H9 (cell line): ENCODE results near the gene CREB5. TPM values are rescaled to one million over a fixed set of nuclear protein-coding genes. Genes with fewer than 3 reads are reported as not detected.

Experiments
- DNase-seq: peaks from one replicate; pipeline ENCODE4 v3.0.0-alpha.2; 2017
- H2AFZ ChIP-seq: one replicate; pipeline ENCODE4 v1.6.1; 2013; ENCODE audit warnings: mild to moderate bottlenecking, low read length, control low read depth, moderate library complexity
- H2AK5ac ChIP-seq: 2 replicates; pipeline ENCODE4 v1.6.1; 2013; ENCODE audit warnings: low read length, control low read depth, mixed read lengths; ENCODE audit not compliant: insufficient read length
- H2BK120ac ChIP-seq: one replicate; pipeline ENCODE4 v1.6.1; 2013; ENCODE audit warnings: low read depth, mild to moderate bottlenecking, low read length, control low read depth, inconsistent platforms; ENCODE audit not compliant: poor library complexity, severe bottlenecking
- H2BK12ac ChIP-seq: 2 replicates; pipeline ENCODE4 v1.6.1; 2013; ENCODE audit warnings: low read length, control low read depth, mixed read lengths, low read depth; ENCODE audit not compliant: insufficient read length
- H2BK15ac ChIP-seq: 2 replicates; pipeline ENCODE4 v1.6.1; 2013; ENCODE audit warnings: low read depth, low read length, control low read depth
- H2BK20ac ChIP-seq: one replicate; pipeline ENCODE4 v1.6.1; 2013; ENCODE audit warnings: low read depth, mild to moderate bottlenecking, low read length, control low read depth, inconsistent platforms; ENCODE audit not compliant: poor library complexity, severe bottlenecking
- H2BK5ac ChIP-seq: 2 replicates; pipeline ENCODE4 v1.6.1; 2013; ENCODE audit warnings: low read length, control low read depth, mixed read lengths; ENCODE audit not compliant: insufficient read length
- H3K14ac ChIP-seq: 2 replicates; pipeline ENCODE4 v1.6.1; 2013; ENCODE audit warnings: low read length, control low read depth; ENCODE audit not compliant: insufficient read depth
- H3K18ac ChIP-seq: 2 replicates; pipeline ENCODE4 v1.6.1; 2013; ENCODE audit warnings: low read depth, mild to moderate bottlenecking, mixed read lengths, low read length, control low read depth; ENCODE audit not compliant: insufficient read length
- H3K23ac ChIP-seq: 2 replicates; pipeline ENCODE4 v1.6.1; 2013; ENCODE audit warnings: low read length, control low read depth, mixed read lengths, low read depth; ENCODE audit not compliant: insufficient read length
- H3K23me2 ChIP-seq: 2 replicates; pipeline ENCODE4 v1.6.1; 2013; ENCODE audit warnings: low read depth, mild to moderate bottlenecking, mixed read lengths, low read length, control low read depth; ENCODE audit not compliant: insufficient read length, poor library complexity, severe bottlenecking
- H3K27ac ChIP-seq: 2 replicates; pipeline ENCODE4 v1.5.1; 2013; ENCODE audit warnings: low read length, control low read depth, mixed read lengths, low read depth; ENCODE audit not compliant: insufficient read length
- H3K27me3 ChIP-seq: 2 replicates; pipeline ENCODE4 v1.6.1; 2013; ENCODE audit warnings: low read length, control low read depth, inconsistent platforms; ENCODE audit not compliant: insufficient read depth
- H3K4ac ChIP-seq: 2 replicates; pipeline ENCODE4 v1.6.1; 2013; ENCODE audit warnings: low read depth, mild to moderate bottlenecking, control low read depth, inconsistent platforms, low read length, moderate library complexity
- H3K4me1 ChIP-seq: 2 replicates; pipeline ENCODE4 v1.6.1; 2013; ENCODE audit warnings: low read length, control low read depth, inconsistent platforms; ENCODE audit not compliant: insufficient read depth
- H3K4me2 ChIP-seq: 2 replicates; pipeline ENCODE4 v1.6.1; 2013; ENCODE audit warnings: low read length, control low read depth, mixed read lengths; ENCODE audit not compliant: insufficient read length, insufficient read depth
- H3K56ac ChIP-seq: 2 replicates; pipeline ENCODE4 v1.6.1; 2013; ENCODE audit warnings: low read depth, mild to moderate bottlenecking, mixed read lengths, low read length, control low read depth; ENCODE audit not compliant: insufficient read length
- H3K79me1 ChIP-seq: 2 replicates; pipeline ENCODE4 v1.6.1; 2013; ENCODE audit warnings: low read depth, mild to moderate bottlenecking, moderate library complexity, low read length, control low read depth, inconsistent platforms; ENCODE audit not compliant: insufficient read depth, poor library complexity, severe bottlenecking
- H3K79me2 ChIP-seq: 2 replicates; pipeline ENCODE4 v1.6.1; 2013; ENCODE audit warnings: low read length, control low read depth, inconsistent platforms; ENCODE audit not compliant: insufficient read depth
- H3K9ac ChIP-seq: 2 replicates; pipeline ENCODE4 v1.6.1; 2013; ENCODE audit warnings: low read length, control low read depth, mixed read lengths; ENCODE audit not compliant: insufficient read length; ENCODE audit errors: extremely low read depth
- H3K9me3 ChIP-seq: one replicate; pipeline ENCODE4 v1.6.1; 2013; ENCODE audit warnings: low read depth, low read length, inconsistent platforms; ENCODE audit not compliant: control insufficient read depth
- H3T11ph ChIP-seq: one replicate; pipeline ENCODE4 v1.6.1; 2013; ENCODE audit warnings: mild to moderate bottlenecking, low read length, control low read depth, inconsistent platforms
- H4K20me1 ChIP-seq: one replicate; pipeline ENCODE4 v1.6.1; 2013; ENCODE audit not compliant: control insufficient read depth, insufficient read length, insufficient read depth
- H4K5ac ChIP-seq: 2 replicates; pipeline ENCODE4 v1.6.1; 2013; ENCODE audit warnings: low read depth, mild to moderate bottlenecking, mixed read lengths, low read length, control low read depth; ENCODE audit not compliant: insufficient read length
- H4K8ac ChIP-seq: replicated peaks from 2 replicates; pipeline ENCODE4 v1.6.1; 2013; ENCODE audit warnings: low read length, control low read depth, mixed read lengths, low read depth; ENCODE audit not compliant: insufficient read length
- H4K91ac ChIP-seq: 2 replicates; pipeline ENCODE4 v1.6.1; 2013; ENCODE audit warnings: low read depth, mild to moderate bottlenecking, moderate library complexity, mixed read lengths, low read length, control low read depth; ENCODE audit not compliant: insufficient read length
- H3K27ac Mint-ChIP-seq, 3 experiments: 2 replicates in 2 of 3; 3 replicates in 1 of 3; pipeline ENCODE4 v1.8.0; 2020 to 2021; ENCODE audit warnings: mixed read lengths in 3 of 3, mild to moderate bottlenecking in 1 of 3, moderate library complexity in 1 of 3
- H3K27me3 Mint-ChIP-seq: 2 replicates; pipeline ENCODE4 v1.8.0; 2021; ENCODE audit warnings: low read depth, mild to moderate bottlenecking, moderate library complexity, mixed read lengths
- H3K36me3 Mint-ChIP-seq, 3 experiments: 2 replicates in 2 of 3; 3 replicates in 1 of 3; pipeline ENCODE4 v1.8.0; 2020 to 2021; ENCODE audit warnings: low read depth in 3 of 3, mixed read lengths in 3 of 3; ENCODE audit not compliant: insufficient read depth in 1 of 3
- H3K4me1 Mint-ChIP-seq, 2 experiments: 2 replicates each; pipeline ENCODE4 v1.8.0; 2020; ENCODE audit warnings: mixed read lengths in 2 of 2
- H3K4me3 Mint-ChIP-seq, 2 experiments: 2 replicates in 1 of 2; 3 replicates in 1 of 2; pipeline ENCODE4 v1.8.0; 2020 to 2021; ENCODE audit warnings: mild to moderate bottlenecking in 2 of 2, mixed read lengths in 2 of 2, moderate library complexity in 1 of 2
- H3K9me3 Mint-ChIP-seq, 2 experiments: 2 replicates in 1 of 2; 3 replicates in 1 of 2; pipeline ENCODE4 v1.8.0; 2020; ENCODE audit warnings: mild to moderate bottlenecking in 2 of 2, mixed read lengths in 2 of 2, moderate library complexity in 1 of 2
- WGBS: extraction: QIAGEN DNeasy Blood & Tissue Kit; methylation state at CpG from one replicate; pipeline ENCODE4 v1.1.7; 2013; ENCODE audit warnings: missing lambda C conversion rate, low lambda C conversion rate, mixed read lengths; ENCODE audit not compliant: insufficient read length; ENCODE audit errors: extremely low coverage; 5-methylcytosine and 5-hydroxymethylcytosine counted together
- total RNA-seq: library from RNA; stranded (reverse); gene quantifications from 2 replicates; pipeline ENCODE4 v1.2.1, GENCODE V29; 2021
- TF ChIP-seq, protein P1 (sequence below): fragments of 200-600 bp; sonication (generic); conservative IDR thresholded peaks from 3 replicates; pipeline ENCODE4 v1.8.0; 2021; ENCODE audit warnings: antibody characterized with exemption, mild to moderate bottlenecking

Gene CREB5
- total RNA-seq, 1 experiment from 2014 or later = 4.0 TPM

DNA sequence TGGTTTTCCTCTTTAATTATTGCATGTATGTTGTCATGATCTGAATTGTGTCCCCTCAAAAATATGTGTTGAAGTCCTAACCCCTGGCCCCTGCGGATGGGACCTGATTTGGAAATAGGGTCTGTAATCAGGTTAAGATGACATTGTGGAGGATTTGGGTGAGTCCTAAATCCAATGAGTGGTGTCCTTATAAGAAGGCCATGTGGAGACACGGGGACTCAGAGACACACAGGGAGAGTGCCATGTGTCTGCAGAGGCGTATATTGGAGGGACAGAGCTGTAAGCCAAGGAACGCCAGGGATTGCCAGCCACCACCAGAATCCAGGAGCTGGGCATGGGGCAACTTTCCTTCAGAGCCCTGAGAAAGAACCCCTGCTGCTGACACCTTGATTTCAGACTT, 171.9 kb downstream of the CREB5 start:
- Histone ChIP-seq H3K18ac (no peak overlapping the region), H4K8ac (no peak overlapping the region), H4K91ac (no peak overlapping the region), H3K23me2 (no peaks in the 10 kb centered on the region), H3K4ac (no peak overlapping the region), H3K4me2 (no peak overlapping the region), H3K9ac (no peak overlapping the region), H3K4me1 (no peaks in the 10 kb centered on the region), H4K5ac (no peak overlapping the region), H2BK15ac (no peak overlapping the region), H2BK20ac (no peak overlapping the region), H3T11ph (no peak overlapping the region), H2BK12ac (no peak overlapping the region), H2BK120ac (no peak overlapping the region), H2AK5ac (no peak overlapping the region), H3K23ac (no peak overlapping the region), H3K14ac (no peak overlapping the region), H3K27ac (no peak overlapping the region), H3K27me3 (no peaks in the 10 kb centered on the region), H3K9me3 (no peaks in the 10 kb centered on the region), H2BK5ac (no peak overlapping the region), H4K20me1 (no peaks in the 10 kb centered on the region), H2AFZ (no peak overlapping the region), H3K79me1 (no peaks in the 10 kb centered on the region), H3K56ac (no peak overlapping the region), H3K79me2 (no peaks in the 10 kb centered on the region)
- H3K36me3 Mint-ChIP-seq = no peaks in the 10 kb centered on the region
- no peaks in the 10 kb centered on the region for H3K4me1 Mint-ChIP-seq
- H3K9me3 Mint-ChIP-seq = no peaks in the 10 kb centered on the region; a peak in 1 of 5 replicates
- H3K27ac Mint-ChIP-seq = peak overlapping the region in 1 of 3 experiments; percentile 18; a peak in 1 of 7 replicates
- no peaks in the 10 kb centered on the region for H3K27me3 Mint-ChIP-seq
- TF ChIP-seq, protein P1, sequence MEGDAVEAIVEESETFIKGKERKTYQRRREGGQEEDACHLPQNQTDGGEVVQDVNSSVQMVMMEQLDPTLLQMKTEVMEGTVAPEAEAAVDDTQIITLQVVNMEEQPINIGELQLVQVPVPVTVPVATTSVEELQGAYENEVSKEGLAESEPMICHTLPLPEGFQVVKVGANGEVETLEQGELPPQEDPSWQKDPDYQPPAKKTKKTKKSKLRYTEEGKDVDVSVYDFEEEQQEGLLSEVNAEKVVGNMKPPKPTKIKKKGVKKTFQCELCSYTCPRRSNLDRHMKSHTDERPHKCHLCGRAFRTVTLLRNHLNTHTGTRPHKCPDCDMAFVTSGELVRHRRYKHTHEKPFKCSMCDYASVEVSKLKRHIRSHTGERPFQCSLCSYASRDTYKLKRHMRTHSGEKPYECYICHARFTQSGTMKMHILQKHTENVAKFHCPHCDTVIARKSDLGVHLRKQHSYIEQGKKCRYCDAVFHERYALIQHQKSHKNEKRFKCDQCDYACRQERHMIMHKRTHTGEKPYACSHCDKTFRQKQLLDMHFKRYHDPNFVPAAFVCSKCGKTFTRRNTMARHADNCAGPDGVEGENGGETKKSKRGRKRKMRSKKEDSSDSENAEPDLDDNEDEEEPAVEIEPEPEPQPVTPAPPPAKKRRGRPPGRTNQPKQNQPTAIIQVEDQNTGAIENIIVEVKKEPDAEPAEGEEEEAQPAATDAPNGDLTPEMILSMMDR = no peak
- no CpG with 5 or more reads among the region's 4 CpGs for WGBS
- DNase-seq = no peak
- H3K4me3 Mint-ChIP-seq = no peak overlapping the region
